Adipocyte (in vitro differentiated cells): ENCODE results near the gene PTH2.

Source experiments
- DNase-seq: peaks from one replicate; pipeline ENCODE4 v3.0.0-alpha.2; 2015; ENCODE audit warnings: low read depth
- H3K27me3 ChIP-seq: replicated peaks from 2 replicates; pipeline ENCODE4 v1.7.0; 2013; ENCODE audit warnings: mild to moderate bottlenecking, low read length, moderate library complexity; ENCODE audit not compliant: control insufficient read depth, insufficient read depth
- H3K36me3 ChIP-seq: 2 replicates; pipeline ENCODE4 v1.7.0; 2013; ENCODE audit warnings: low read length, mild to moderate bottlenecking, moderate library complexity; ENCODE audit not compliant: control insufficient read depth, insufficient read depth, severe bottlenecking
- H3K4me1 ChIP-seq: 2 replicates; pipeline ENCODE4 v1.7.0; 2013; ENCODE audit warnings: mild to moderate bottlenecking, low read length, moderate library complexity; ENCODE audit not compliant: control insufficient read depth, insufficient read depth
- H3K4me3 ChIP-seq: 2 replicates; pipeline ENCODE4 v1.7.0; 2013; ENCODE audit warnings: mild to moderate bottlenecking, low read length, moderate library complexity
- H3K9ac ChIP-seq: 2 replicates; pipeline ENCODE4 v1.7.0; 2013; ENCODE audit warnings: mild to moderate bottlenecking, low read length, moderate library complexity
- H3K9me3 ChIP-seq: 2 replicates; pipeline ENCODE4 v1.7.0; 2013; ENCODE audit warnings: mild to moderate bottlenecking, low read length, moderate library complexity; ENCODE audit not compliant: control insufficient read depth

The PTH2 gene

GRCh38 chr19:49428547-49429451 lies 5.6 kb upstream of the PTH2 start:
- Histone ChIP-seq H3K4me3 (no peak overlapping the region), H3K9ac (no peak overlapping the region), H3K4me1 (peaks cover 3% of the 10 kb centered on the region), H3K27me3 (peaks cover 69% of the 10 kb centered on the region), H3K9me3 (no peaks in the 10 kb centered on the region), H3K36me3 (no peaks in the 10 kb centered on the region)
- DNase-seq = no peak

- no peak for DNase-seq
- H3K9me3 ChIP-seq = no peaks in the 10 kb centered on the region
- no peaks in the 10 kb centered on the region for H3K36me3 ChIP-seq
- no peak overlapping the region for H3K9ac ChIP-seq
- H3K4me3 ChIP-seq = no peak overlapping the region
- peaks cover 74% of the 10 kb centered on the region for H3K27me3 ChIP-seq
- H3K4me1 ChIP-seq = peaks cover 3% of the 10 kb centered on the region
Observed at GRCh38 chr19:49427855-49428546, 4.8 kb upstream of the PTH2 start.

GRCh38 chr19:49427339-49427738 lies 4.1 kb upstream of the PTH2 start:
- Histone ChIP-seq H3K36me3 (no peaks in the 10 kb centered on the region), H3K4me1 (peaks cover 9% of the 10 kb centered on the region), H3K4me3 (no peak overlapping the region), H3K27me3 (peaks cover 80% of the 10 kb centered on the region), H3K9ac (no peak overlapping the region), H3K9me3 (no peaks in the 10 kb centered on the region)
- no peak for DNase-seq

- H3K27me3 ChIP-seq = peaks cover 85% of the 10 kb centered on the region
- no peak for DNase-seq
- peaks cover 9% of the 10 kb centered on the region for H3K4me1 ChIP-seq
- H3K9me3 ChIP-seq = no peaks in the 10 kb centered on the region
- no peak overlapping the region for H3K4me3 ChIP-seq
- no peaks in the 10 kb centered on the region for H3K36me3 ChIP-seq
- H3K9ac ChIP-seq = no peak overlapping the region
Observed at GRCh38 chr19:49425922-49426592, 2.8 kb upstream of the PTH2 start.

- no peak within 1 kb of the TSS for H3K4me3 ChIP-seq
- H3K36me3 ChIP-seq = no peaks in the 10 kb centered on the region
- H3K9ac ChIP-seq = no peak within 1 kb of the TSS
- no peak for DNase-seq
- H3K4me1 ChIP-seq = peaks cover 9% of the 10 kb centered on the region
- no peaks in the 10 kb centered on the region for H3K9me3 ChIP-seq
- peaks cover 80% of the 10 kb centered on the region for H3K27me3 ChIP-seq
Observed at GRCh38 chr19:49425178-49425577, 1.9 kb upstream of the PTH2 start, which contains the start of gene GFY. TSS of gene GFY (plus strand) at chr19:49425388. CDS start at chr19:49426431, 1,043 bp downstream.

GRCh38 chr19:49423985-49424303 lies 703 bp upstream of the PTH2 start:
- Histone ChIP-seq H3K36me3 (no peaks in the 10 kb centered on the region), H3K4me1 (peaks cover 9% of the 10 kb centered on the region), H3K9ac (no peak overlapping the region), H3K27me3 (peaks cover 79% of the 10 kb centered on the region), H3K4me3 (no peak overlapping the region), H3K9me3 (no peaks in the 10 kb centered on the region)
- DNase-seq = no peak

GRCh38 chr19:49422407-49423070 lies 702 bp downstream of the PTH2 start:
- peaks cover 80% of the 10 kb centered on the region for H3K27me3 ChIP-seq

GRCh38 chr19:49421878-49422202 lies 1.4 kb downstream of the PTH2 start:
- H3K36me3 ChIP-seq = no peaks in the 10 kb centered on the region
- no peaks in the 10 kb centered on the region for H3K9me3 ChIP-seq
- H3K27me3 ChIP-seq = peaks cover 81% of the 10 kb centered on the region
- no peak for DNase-seq
- no peak overlapping the region for H3K9ac ChIP-seq
- no peak overlapping the region for H3K4me3 ChIP-seq
- peaks cover 9% of the 10 kb centered on the region for H3K4me1 ChIP-seq

More at GRCh38 chr19:49422407-49423070, 702 bp downstream of the PTH2 start:
- no peak overlapping the region for H3K4me3 ChIP-seq
- H3K4me1 ChIP-seq = peaks cover 9% of the 10 kb centered on the region
- H3K36me3 ChIP-seq = no peaks in the 10 kb centered on the region
- peak; percentile 61 for DNase-seq
- H3K9ac ChIP-seq = no peak overlapping the region
- H3K9me3 ChIP-seq = no peaks in the 10 kb centered on the region

GRCh38 chr19:49421039-49421877 lies 2.0 kb downstream of the PTH2 start:
- Histone ChIP-seq H3K36me3 (no peaks in the 10 kb centered on the region), H3K4me3 (no peak overlapping the region), H3K9ac (no peak overlapping the region), H3K9me3 (no peaks in the 10 kb centered on the region), H3K27me3 (peaks cover 81% of the 10 kb centered on the region), H3K4me1 (peaks cover 9% of the 10 kb centered on the region)
- peak; percentile 79 for DNase-seq

- Histone ChIP-seq H3K9me3 (no peaks in the 10 kb centered on the region), H3K4me1 (peaks cover 7% of the 10 kb centered on the region), H3K36me3 (no peaks in the 10 kb centered on the region), H3K4me3 (no peak overlapping the region), H3K9ac (no peak overlapping the region), H3K27me3 (peaks cover 77% of the 10 kb centered on the region)
- no peak for DNase-seq
Observed at GRCh38 chr19:49420227-49420626, 3.0 kb downstream of the PTH2 start.
